Cardiac fibroblast (primary cell): ENCODE results near the gene FNDC8.
"Not testable (repeated sequence)": the region's sequence is repeated elsewhere in the genome, so short reads cannot be mapped to it uniquely, and the experiment has no call there.

Source experiments
- DNase-seq, 2 donors: peaks; one replicate each; pipeline versions ENCODE4 v3.0.0 to v3.0.0-alpha.2; 2010; ENCODE audit warnings: low read depth in 2 of 2
- H3K4me3 ChIP-seq, 2 donors: replicated peaks in 1 of 2; 1 replicate in 1 of 2; 2 replicates in 1 of 2; pipeline ENCODE4 v1.5.1; 2011; ENCODE audit warnings: low read depth in 2 of 2, low read length in 2 of 2, mild to moderate bottlenecking in 2 of 2, moderate library complexity in 1 of 2
- CTCF ChIP-seq: IDR thresholded peaks from one replicate; pipeline ENCODE4 v1.5.1; 2011; ENCODE audit warnings: low read depth, mild to moderate bottlenecking, low read length, inconsistent platforms

FNDC8 gene

GRCh38 chr17:35175638-35176415 is 54.4 kb downstream of the FNDC8 start:
- no peak for DNase-seq
- TF ChIP-seq CTCF = no peak
- H3K4me3 ChIP-seq = no peak overlapping the region

- no peak for TF ChIP-seq CTCF
- DNase-seq = no peak
- H3K4me3 ChIP-seq = no peak overlapping the region
These were observed 55.5 kb downstream of the FNDC8 start for GRCh38 chr17:35176897-35177296.

- H3K4me3 ChIP-seq, DNase-seq: not testable (repeated sequence)
These were observed 58.0 kb downstream of the FNDC8 start for GRCh38 chr17:35179379-35179778.
